Epithelial cell of proximal tubule (primary cell): ENCODE measurements around the gene DMD. TPM values are rescaled to one million over a fixed set of nuclear protein-coding genes. Genes with fewer than 3 reads are reported as not detected.

Experiments used
- DNase-seq: peaks from one replicate; pipeline ENCODE4 v3.0.0-alpha.2; 2011; ENCODE audit warnings: low read depth
- H3K4me3 ChIP-seq: 2 replicates; pipeline ENCODE4 v1.5.1; 2011; ENCODE audit warnings: low read depth, mild to moderate bottlenecking, low read length
- CTCF ChIP-seq: conservative IDR thresholded peaks from 2 replicates; pipeline ENCODE4 v1.5.1; 2012; ENCODE audit warnings: low read depth, mild to moderate bottlenecking, low read length
- total RNA-seq: library from RNA; depleted of rRNA; stranded (reverse); fragments of >200 nt; gene quantifications from 2 replicates; pipeline ENCODE4 v1.2.3, GENCODE V29; 2015

DMD gene
- total RNA-seq, 1 donor from 2014 or later = 1.3 TPM

- TF ChIP-seq CTCF = peak; percentile 33
- no peak for DNase-seq
Measured at GRCh38 chrX:32483534-32484136, 727.7 kb downstream of the DMD start.

GRCh38 chrX:32480019-32480418 lies 731.3 kb downstream of the DMD start:
- no peak for TF ChIP-seq CTCF
- no peak overlapping the region for H3K4me3 ChIP-seq
- DNase-seq = no peak

More at GRCh38 chrX:32483534-32484136, 727.7 kb downstream of the DMD start:
- no peak overlapping the region for H3K4me3 ChIP-seq

- TF ChIP-seq CTCF = no peak
- DNase-seq = no peak
- no peak overlapping the region for H3K4me3 ChIP-seq
Measured at GRCh38 chrX:32472364-32472763, 739.0 kb downstream of the DMD start.

- no peak overlapping the region for H3K4me3 ChIP-seq
- no peak for TF ChIP-seq CTCF
- DNase-seq = no peak
Measured at GRCh38 chrX:32455704-32456103, 755.6 kb downstream of the DMD start.

GRCh38 chrX:32451954-32452695 lies 759.2 kb downstream of the DMD start:
- TF ChIP-seq CTCF = no peak
- no peak overlapping the region for H3K4me3 ChIP-seq
- no peak for DNase-seq

GRCh38 chrX:32448945-32449344 lies 762.4 kb downstream of the DMD start:
- no peak overlapping the region for H3K4me3 ChIP-seq
- no peak for TF ChIP-seq CTCF
- no peak for DNase-seq

GRCh38 chrX:32448320-32448719 lies 763.0 kb downstream of the DMD start:
- no peak for DNase-seq
- TF ChIP-seq CTCF = no peak

More at GRCh38 chrX:32448320-32448719, 763.0 kb downstream of the DMD start:
- H3K4me3 ChIP-seq = no peak overlapping the region
